Glomerular visceral epithelial cell (primary cell): ENCODE measurements around the gene OR5K2.
A peak's percentile ranks its signal among the peaks of the same experiment; 100 is the strongest.

ENCODE experiments used
- DNase-seq: peaks from one replicate; pipeline ENCODE4 v3.0.0-alpha.2; 2016; ENCODE audit errors: extremely low spot score

Gene OR5K2

GRCh38 chr3:98522544-98523281 is 25.2 kb downstream of the OR5K2 start, which contains the start of gene CLDND1:
Gene CLDND1, minus strand, starts transcription at chr3:98522902. Its CDS starts 1,478 bp downstream, at chr3:98521424.
- peak; percentile 96 for DNase-seq

- no peak for DNase-seq
Measured at GRCh38 chr3:98525494-98525893, 28.0 kb downstream of the OR5K2 start.

GRCh38 chr3:98528474-98529346 is 31.2 kb downstream of the OR5K2 start:
- no peak for DNase-seq

- DNase-seq: no peak
Measured at GRCh38 chr3:98529856-98530459, 32.5 kb downstream of the OR5K2 start.

GRCh38 chr3:98530676-98531075 is 33.2 kb downstream of the OR5K2 start:
- no peak for DNase-seq

GRCh38 chr3:98531622-98532274 is 34.3 kb downstream of the OR5K2 start, which contains the start of gene GPR15:
Gene GPR15, plus strand, starts transcription at chr3:98531978. Its CDS starts 56 bp downstream, at chr3:98532034.
- DNase-seq: no peak

- no peak for DNase-seq
Measured at GRCh38 chr3:98532275-98532637, 34.8 kb downstream of the OR5K2 start.

- DNase-seq: no peak
Measured at GRCh38 chr3:98532709-98533571, 35.5 kb downstream of the OR5K2 start.

- no peak for DNase-seq
Measured at GRCh38 chr3:98534168-98534567, 36.7 kb downstream of the OR5K2 start.

- DNase-seq: no peak
Measured at GRCh38 chr3:98534734-98535133, 37.3 kb downstream of the OR5K2 start.

- peak; percentile 57 for DNase-seq
Measured at GRCh38 chr3:98536456-98537017, 39.1 kb downstream of the OR5K2 start.

GRCh38 chr3:98540346-98540745 is 42.9 kb downstream of the OR5K2 start:
- DNase-seq: no peak

GRCh38 chr3:98541695-98542094 is 44.2 kb downstream of the OR5K2 start:
- no peak for DNase-seq

GRCh38 chr3:98542623-98543022 is 45.1 kb downstream of the OR5K2 start:
- DNase-seq: no peak

- no peak for DNase-seq
Measured at GRCh38 chr3:98545940-98546339, 48.5 kb downstream of the OR5K2 start.
